GM21526 (cell line): ENCODE data around the gene RHCG.

Source experiments
- ATAC-seq: cut with Tn5 transposase; IDR thresholded peaks from one replicate; pipeline ENCODE4 v1.9.1; 2021; ENCODE audit warnings: moderate library complexity; ENCODE audit not compliant: unreplicated experiment, low FRiP score

The RHCG gene

GRCh38 chr15:89504166-89504565, 7.8 kb upstream of the RHCG start:
- no peak for ATAC-seq

- ATAC-seq = no peak
Observed at GRCh38 chr15:89502867-89503595, 6.6 kb upstream of the RHCG start.

GRCh38 chr15:89501646-89502045, 5.3 kb upstream of the RHCG start:
- no peak for ATAC-seq

DNA sequence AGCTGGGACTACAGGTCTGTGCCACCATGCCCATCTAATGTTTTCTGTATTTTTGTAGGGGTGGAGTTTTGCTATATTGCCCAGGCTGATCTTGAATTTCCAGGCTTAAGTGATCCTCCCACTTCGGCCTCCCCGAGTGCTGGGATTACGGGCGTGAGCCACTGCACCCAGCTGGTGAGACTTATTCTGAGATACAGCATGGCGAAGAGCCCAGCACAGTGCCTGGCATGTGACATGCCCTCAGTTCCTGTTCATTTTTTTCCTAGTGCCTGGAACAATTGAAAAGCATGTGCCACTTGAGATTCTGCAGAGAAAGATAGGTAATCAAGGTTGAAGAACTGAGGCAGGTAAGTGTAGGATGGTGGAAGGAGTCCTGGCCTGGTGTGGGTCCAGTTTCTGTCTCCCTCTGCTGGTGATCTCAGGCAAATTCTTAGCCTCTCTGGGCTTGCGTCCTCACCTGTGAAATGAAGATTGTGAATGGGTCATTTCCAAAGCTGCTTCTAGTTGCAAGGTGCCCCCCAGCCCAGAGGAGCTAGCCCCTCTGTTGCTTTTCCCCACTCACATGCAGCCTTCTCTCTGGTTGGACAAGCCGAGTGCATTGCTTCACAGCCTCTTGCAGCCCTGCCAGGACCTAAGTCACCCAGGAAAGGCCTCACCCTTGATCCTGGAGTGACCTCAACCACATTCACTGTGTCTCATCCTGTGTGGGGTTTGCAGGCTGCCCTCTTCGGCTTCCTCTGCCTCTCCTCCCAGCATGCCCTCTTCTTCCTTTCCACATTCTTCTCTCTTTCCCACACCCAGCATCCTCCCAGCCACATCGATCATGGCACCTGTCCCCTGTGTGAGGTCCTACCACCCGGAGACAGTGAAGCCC, 4.3 kb upstream of the RHCG start:
- no peak for ATAC-seq

GRCh38 chr15:89499156-89499555, 2.8 kb upstream of the RHCG start:
- no peak for ATAC-seq

DNA sequence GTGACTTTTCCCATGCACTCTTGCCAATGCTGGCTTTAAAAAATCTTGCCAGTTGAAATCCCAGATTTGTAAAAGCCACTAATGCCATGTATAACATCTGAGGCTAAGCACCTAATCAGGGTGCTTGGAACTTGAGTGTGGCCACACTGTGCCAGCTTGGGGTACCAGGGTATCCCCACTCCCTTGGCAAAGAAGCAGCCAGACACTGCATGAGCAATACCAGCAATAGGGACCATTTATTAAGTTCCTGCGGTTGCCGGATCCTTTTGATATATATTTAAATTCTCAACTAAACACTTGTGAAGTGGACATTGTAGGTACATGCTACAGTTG, 2.2 kb upstream of the RHCG start:
- ATAC-seq = no peak

- no peak for ATAC-seq
Observed at GRCh38 chr15:89497231-89497630, 848 bp upstream of the RHCG start.

DNA sequence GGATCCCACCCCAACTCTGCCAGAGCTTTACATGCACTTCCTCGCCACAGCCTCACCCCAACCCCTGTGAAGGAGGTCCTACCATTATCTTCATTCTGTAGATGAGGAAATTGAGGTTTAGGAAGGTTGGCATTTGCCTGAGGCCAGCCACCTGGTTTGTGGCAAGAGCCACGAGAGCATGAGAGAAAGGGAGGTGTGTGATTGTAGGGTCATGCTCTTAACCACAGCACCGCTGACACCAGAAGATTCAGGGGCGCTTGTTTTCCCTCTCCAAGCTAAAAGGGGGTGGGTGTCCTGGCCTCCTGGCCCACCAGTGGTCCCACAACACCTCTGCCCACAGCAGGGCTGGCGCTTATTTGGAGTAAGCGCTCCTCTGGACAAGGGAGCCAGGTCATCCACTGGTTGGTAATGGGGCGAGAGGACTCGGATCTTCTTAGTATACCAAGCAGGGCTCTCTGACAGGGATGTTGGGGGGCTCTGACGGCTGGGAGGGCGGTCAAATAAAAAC, 691 bp downstream of the RHCG start:
- ATAC-seq = no peak

- no peak for ATAC-seq
Observed at GRCh38 chr15:89494941-89495637, 1.3 kb downstream of the RHCG start.

DNA sequence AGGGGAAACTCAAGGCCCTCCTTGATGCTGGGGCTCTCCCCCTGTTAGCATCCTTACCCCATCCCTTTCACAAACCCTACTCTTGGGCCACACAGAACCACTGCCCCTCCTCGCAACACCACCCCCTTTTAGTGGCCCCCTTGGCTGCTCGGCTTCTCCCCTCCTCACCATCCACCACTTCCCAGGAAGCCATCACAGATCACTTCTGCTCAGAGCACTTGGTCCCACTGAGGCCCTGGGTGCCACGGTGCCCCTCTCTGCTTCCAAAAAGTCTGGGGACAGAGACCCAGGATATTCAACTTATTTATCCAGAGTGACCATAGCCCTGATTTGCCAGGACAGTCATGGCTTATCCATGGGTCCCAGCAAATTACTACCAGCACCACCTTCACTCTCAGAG, 2.4 kb downstream of the RHCG start:
- ATAC-seq = no peak

GRCh38 chr15:89492934-89493631, 3.3 kb downstream of the RHCG start:
- no peak for ATAC-seq

- ATAC-seq = no peak
Observed at GRCh38 chr15:89492111-89492641, 4.2 kb downstream of the RHCG start.

DNA sequence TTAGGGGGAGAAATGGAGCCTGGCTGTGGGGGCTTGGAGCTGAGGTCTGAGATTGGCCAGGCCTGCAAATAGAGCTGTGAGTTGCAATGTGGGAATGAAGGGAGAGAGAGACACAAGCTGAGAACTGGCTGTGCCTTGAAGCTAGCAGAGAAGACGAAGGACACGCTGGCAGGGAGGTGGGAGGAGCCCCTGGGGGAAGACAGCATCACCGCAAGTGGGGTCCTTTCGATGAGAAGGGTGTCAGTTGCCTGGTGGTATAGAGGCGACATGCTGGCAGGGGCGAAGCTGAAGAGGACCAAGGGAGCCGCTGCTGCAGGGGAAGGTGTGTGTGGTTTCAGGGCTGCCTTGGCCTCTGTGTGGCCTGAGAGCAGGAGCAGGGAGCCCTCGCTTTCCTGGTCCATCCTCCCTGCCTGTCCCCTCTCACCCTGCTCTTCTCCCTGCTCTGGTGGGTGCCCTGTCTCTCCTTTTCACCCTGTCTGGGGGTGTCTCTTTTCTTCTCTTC, 5.5 kb downstream of the RHCG start:
- no peak for ATAC-seq

DNA sequence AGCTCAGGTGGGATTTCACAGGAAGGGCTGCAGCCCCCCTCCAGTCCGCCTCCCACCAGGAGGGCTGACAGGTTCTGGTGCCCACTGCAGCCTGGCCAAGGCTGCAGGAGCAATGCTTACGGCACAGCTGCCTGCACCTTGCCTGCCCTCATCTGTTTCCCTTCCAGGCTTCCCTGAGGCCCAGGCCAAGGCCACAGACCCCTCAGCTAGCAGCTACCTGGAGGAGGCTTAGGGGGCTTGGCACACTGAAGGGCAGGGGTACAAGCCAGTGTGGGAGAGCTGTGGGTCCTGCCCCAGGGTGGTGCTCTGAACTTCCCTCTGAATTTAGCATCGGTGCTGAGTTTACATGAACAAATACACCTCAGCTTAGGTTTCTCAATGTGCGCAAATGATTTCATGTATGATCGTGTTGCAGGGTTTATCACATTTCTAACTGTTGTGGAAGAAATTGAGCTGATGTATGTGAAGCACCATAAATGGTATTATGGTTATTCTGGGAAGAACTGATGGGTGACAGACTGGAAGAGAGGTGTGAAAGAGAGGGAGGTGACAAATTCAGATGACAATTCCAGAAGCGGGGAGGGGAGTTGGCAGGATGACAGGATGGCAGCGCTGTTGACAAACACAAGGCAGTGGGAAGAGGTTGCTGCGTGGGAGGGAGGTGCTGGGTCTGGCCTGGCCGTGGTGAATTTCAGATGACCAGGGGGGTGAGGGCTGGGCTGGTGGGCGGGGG, 6.1 kb downstream of the RHCG start:
- ATAC-seq = no peak

GRCh38 chr15:89489376-89489775, 7.0 kb downstream of the RHCG start:
- ATAC-seq = no peak

- no peak for ATAC-seq
Observed at GRCh38 chr15:89487791-89488190, 8.6 kb downstream of the RHCG start.

DNA sequence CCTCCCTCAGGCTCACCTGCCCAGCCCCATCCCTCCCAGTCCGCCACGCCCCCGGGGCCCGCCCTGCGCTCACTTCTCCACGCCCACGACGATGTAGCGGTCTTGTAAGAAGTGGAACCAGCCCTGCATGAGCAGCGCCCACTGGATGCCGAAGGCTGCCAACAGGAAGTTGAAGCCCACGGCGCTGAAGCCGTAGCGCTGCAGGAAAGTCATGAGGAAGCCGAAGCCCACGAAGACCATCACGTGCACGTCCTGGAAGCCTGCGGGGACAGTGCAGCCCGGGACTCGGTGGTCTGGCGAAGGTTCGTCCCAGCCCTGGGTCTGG, 9.7 kb downstream of the RHCG start:
- no peak for ATAC-seq

- no peak for ATAC-seq
Observed at GRCh38 chr15:89483079-89483478, 13.3 kb downstream of the RHCG start.

DNA sequence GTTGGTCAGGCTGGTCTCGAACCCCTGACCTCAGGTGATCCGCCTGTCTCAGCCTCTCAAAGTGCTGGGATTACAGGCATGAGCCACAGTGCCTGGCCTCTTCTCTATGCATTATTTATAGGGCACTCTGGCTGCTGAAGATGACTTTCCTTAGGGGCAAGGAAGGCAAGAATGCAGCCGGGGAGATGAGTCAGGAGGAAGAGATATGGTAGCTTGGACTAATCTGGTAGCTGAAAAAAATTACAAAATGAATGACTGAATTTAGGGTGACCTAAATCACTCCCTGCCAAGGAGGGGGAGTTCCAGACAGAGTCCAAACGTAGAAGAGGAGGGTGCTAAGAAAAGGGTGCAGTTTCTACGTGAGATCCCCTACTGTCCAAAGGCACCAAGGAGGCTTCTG, 14.2 kb downstream of the RHCG start:
- ATAC-seq = no peak

GRCh38 chr15:89480505-89480904, 15.9 kb downstream of the RHCG start:
- ATAC-seq = no peak
